Fibroblast of the aortic adventitia (primary cell): ENCODE data around the gene OTC. TPM values are rescaled to one million over a fixed set of nuclear protein-coding genes. Genes with fewer than 3 reads are reported as not detected.

ENCODE experiments used
- DNase-seq: peaks from one replicate; pipeline ENCODE4 v3.0.0-alpha.2; 2010; ENCODE audit warnings: low read depth
- H3K4me3 ChIP-seq: 2 replicates; pipeline ENCODE4 v1.5.1; 2011; ENCODE audit warnings: low read depth, mild to moderate bottlenecking, control low read depth, low read length, moderate library complexity
- total RNA-seq: library from RNA; depleted of rRNA; stranded (reverse); fragments of >200 nt; gene quantifications from 2 replicates; pipeline ENCODE4 v1.2.3, GENCODE V29; 2012; ENCODE audit warnings: low replicate concordance
- TF ChIP-seq, protein P1 (sequence below): IDR thresholded peaks from 2 replicates; pipeline ENCODE4 v1.5.1; 2011; ENCODE audit warnings: mild to moderate bottlenecking, low read length, control low read depth, inconsistent platforms; ENCODE audit not compliant: insufficient read depth

OTC gene
- total RNA-seq, result not detected in 2 replicates

GRCh38 chrX:38352362-38352761, at the start of gene OTC:
OTC (plus strand) TSS chrX:38352604; CDS start chrX:38352697, 93 bp downstream.
- TF ChIP-seq, protein P1, sequence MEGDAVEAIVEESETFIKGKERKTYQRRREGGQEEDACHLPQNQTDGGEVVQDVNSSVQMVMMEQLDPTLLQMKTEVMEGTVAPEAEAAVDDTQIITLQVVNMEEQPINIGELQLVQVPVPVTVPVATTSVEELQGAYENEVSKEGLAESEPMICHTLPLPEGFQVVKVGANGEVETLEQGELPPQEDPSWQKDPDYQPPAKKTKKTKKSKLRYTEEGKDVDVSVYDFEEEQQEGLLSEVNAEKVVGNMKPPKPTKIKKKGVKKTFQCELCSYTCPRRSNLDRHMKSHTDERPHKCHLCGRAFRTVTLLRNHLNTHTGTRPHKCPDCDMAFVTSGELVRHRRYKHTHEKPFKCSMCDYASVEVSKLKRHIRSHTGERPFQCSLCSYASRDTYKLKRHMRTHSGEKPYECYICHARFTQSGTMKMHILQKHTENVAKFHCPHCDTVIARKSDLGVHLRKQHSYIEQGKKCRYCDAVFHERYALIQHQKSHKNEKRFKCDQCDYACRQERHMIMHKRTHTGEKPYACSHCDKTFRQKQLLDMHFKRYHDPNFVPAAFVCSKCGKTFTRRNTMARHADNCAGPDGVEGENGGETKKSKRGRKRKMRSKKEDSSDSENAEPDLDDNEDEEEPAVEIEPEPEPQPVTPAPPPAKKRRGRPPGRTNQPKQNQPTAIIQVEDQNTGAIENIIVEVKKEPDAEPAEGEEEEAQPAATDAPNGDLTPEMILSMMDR, result no peak
- DNase-seq, result no peak
- no peak within 1 kb of the TSS for H3K4me3 ChIP-seq

DNA sequence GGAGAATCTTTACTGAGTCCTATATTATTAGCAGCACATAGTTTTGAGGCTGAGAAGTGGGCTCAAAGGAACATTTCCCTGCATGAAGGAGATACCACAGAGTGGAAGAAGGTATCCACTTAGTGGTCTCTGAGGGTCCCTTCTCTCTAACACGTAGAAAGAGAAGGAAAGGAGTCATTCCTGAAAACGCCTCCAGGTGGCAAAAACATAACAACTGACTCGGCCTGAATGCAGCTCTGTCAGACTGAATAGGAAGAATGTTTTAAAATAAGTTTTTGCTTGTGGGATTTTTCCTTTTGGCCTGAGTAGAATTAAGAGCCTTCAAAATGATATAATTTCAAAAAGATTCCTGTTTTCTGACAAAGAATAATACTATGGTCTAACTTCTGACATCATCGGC, 48.4 kb upstream of the OTC start:
- peak; percentile 22 for DNase-seq
- TF ChIP-seq, protein P1, result peak; percentile 45
- H3K4me3 ChIP-seq, result no peak overlapping the region

DNA sequence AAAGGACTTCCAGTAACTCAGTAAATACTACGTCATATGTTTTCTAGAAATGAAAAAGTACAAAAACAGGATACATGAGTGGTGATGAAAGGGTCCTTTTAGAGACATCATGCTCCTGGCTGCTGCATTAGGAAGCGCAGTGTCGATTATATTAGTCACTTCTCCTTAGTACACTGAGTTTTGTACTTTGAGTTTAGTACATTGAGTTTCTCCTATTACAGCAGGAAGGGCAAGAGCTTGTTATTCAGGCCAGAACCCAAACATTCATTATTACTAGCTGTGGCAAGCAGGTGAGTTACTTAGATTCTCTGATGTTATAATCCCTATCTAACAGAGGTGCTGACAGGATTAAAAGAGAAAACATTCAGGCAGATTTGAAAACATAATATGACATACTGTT, 46.4 kb upstream of the OTC start:
- DNase-seq, result no peak
- TF ChIP-seq, protein P1, result peak; percentile 20
- no peak overlapping the region for H3K4me3 ChIP-seq

DNA sequence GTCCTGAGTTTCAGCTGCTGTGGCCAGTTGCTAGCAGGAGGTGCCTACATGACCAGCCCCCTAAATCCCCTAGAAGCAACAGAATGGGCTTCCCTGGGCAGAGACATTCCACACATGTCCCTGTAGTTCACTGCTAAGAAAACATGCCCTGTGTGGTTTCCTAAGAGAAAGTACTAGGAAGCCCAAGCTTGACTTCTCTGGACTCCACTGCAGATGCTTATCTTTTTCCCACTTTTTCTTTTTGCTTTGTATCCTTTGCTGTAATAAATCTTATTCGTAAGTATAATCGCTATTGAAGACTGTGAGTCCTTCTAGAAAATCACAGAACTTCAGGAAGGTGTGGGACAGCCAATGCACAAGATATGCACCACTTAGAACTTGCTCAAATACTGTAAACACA, 40.7 kb upstream of the OTC start:
- TF ChIP-seq, protein P1, result no peak
- H3K4me3 ChIP-seq, result no peak overlapping the region
- no peak for DNase-seq

- peak; percentile 67 for DNase-seq
- TF ChIP-seq, protein P1, result no peak
- H3K4me3 ChIP-seq, result no peak overlapping the region
These were observed 40.0 kb upstream of the OTC start for GRCh38 chrX:38312436-38312835.

DNA sequence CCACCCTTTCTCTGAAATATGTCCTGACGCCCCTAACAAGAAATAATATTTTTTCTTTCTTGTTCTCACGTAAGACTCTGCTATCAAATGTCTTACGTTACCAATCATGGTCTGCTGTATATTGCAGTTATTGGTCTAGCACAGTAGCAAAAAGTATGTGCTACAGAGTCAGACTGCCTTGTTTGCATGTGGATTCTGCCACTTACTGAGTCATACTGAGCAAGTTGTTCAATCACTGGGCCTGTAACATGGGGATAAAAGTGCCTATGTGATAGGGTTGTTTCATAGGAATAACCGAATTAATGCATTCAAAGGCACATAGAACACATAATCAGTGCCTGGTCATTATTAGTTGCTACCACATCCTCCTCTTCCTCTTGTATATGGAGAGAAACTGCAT, 39.2 kb upstream of the OTC start:
- DNase-seq, result no peak
- no peak overlapping the region for H3K4me3 ChIP-seq
- TF ChIP-seq, protein P1, result no peak

DNA sequence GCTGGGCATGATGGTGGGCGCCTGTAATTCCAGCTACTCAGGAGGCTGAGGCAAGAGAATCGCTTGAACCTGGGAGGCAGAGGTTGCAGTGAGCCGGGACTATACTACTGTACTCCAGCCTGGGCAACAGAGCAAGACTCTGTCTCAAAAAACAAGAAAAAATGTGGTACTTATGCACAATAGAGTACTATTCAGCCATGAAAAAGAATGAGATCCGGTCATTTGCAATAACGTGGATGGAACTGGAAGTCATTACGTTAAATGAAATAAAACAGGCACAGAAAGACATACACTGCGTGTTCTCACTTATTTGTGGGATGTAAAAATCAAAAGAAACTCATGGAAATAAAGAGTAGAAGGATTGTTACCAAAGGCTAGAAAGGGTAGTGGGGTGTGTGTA, 37.2 kb upstream of the OTC start:
- no peak for DNase-seq
- H3K4me3 ChIP-seq, result no peak overlapping the region
- TF ChIP-seq, protein P1, result no peak
